AG09319 (cell line): Measurements from ENCODE around the gene NFATC1.
"Not testable (repeated sequence)": the region's sequence is repeated elsewhere in the genome, so short reads cannot be mapped to it uniquely, and the experiment has no call there.

Experiments
- DNase-seq: peaks from one replicate; pipeline ENCODE4 v3.0.0-alpha.2; 2010; ENCODE audit warnings: low read depth; ENCODE audit errors: extremely low read depth
- CTCF ChIP-seq: IDR thresholded peaks from 2 replicates; pipeline ENCODE4 v1.5.1; 2011; ENCODE audit warnings: low read depth, mild to moderate bottlenecking, inconsistent platforms, low read length, moderate library complexity

NFATC1 gene

GRCh38 chr18:79368681-79369080, 27.0 kb upstream of the NFATC1 start:
- TF ChIP-seq CTCF = no peak
- DNase-seq = no peak

DNA sequence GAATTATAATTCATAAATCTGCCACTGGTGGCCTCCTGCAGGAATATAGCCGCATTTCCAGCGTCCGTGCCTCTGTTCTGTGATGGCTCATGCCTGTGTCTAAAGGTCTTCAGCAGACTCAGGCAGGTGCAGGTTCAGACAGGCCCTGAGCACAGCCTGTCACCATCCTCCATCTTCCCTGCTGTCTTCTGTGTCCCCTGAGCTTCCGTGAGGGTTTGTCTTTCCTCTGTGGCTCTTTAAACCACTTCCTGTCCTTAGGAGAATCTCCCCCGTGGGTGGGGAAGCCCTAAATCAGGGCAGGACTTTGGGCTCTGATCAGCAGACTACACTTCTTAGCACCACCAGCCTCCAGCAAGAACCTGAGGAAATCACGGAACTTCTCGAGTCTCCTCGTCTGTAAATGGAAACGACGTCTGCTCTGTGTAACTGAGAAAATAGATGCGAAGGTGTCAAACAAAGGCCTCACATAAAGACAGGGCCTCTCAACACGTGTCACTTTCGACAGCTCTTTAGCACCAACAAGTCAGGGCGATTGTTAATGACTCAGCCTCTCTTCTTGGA, 24.1 kb upstream of the NFATC1 start:
- no peak for DNase-seq
- TF ChIP-seq CTCF = no peak

DNA sequence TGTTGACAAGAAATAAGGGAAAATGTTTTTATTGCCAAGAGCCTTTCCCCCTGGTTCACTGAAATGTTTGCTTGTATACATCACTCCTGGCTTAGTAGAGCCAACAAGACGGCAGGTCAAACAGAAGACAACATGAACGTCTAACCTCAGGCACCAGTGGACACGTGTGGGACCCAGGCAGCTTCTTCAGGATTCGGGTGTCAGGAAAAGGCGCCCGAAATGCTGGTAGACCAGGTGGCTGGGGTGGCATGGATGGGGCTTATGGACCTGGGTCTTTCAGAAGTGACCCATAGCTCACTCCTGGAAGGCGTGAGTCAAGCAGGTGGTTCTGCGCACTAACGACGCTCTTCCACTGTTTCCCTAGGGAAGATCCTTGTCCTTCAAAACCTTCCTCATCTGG, 23.3 kb upstream of the NFATC1 start:
- TF ChIP-seq CTCF = no peak
- DNase-seq = no peak

DNA sequence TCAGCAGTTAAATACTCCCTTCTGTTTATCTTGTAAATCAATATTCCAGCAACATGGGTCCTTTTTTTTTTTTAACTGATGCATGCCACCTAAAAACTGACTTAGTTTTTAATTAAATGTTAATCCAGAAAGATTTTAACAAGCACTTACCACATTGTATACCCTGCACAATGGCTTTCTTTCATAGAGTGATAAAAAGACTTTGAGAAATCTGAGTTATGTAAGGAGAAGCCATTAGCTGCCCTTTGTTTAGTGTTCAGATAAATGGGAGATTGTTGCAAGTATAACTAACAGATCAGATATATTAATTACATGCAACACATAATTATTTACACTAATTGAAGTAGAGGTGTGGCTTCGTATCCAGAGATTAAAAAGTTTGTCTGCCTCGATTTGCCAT, 22.7 kb upstream of the NFATC1 start:
- no peak for TF ChIP-seq CTCF
- DNase-seq = no peak

DNA sequence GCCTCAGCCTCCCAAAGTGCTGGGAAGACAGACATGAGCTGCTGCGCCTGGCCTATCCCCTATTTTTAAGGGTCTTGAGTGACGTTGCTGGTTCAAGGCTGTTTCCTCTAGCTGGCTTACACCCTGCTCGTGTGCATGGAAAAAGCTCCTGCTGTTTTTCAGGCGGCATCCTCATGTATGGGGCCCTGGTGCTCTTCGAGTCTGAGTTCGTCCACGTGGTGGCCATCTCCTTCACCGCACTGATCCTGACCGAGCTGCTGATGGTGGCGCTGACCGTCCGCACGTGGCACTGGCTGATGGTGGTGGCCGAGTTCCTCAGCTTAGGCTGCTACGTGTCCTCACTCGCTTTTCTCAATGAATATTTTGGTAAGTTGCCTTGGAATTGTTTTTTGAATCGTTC, 22.0 kb upstream of the NFATC1 start:
- TF ChIP-seq CTCF = no peak
- no peak for DNase-seq

DNA sequence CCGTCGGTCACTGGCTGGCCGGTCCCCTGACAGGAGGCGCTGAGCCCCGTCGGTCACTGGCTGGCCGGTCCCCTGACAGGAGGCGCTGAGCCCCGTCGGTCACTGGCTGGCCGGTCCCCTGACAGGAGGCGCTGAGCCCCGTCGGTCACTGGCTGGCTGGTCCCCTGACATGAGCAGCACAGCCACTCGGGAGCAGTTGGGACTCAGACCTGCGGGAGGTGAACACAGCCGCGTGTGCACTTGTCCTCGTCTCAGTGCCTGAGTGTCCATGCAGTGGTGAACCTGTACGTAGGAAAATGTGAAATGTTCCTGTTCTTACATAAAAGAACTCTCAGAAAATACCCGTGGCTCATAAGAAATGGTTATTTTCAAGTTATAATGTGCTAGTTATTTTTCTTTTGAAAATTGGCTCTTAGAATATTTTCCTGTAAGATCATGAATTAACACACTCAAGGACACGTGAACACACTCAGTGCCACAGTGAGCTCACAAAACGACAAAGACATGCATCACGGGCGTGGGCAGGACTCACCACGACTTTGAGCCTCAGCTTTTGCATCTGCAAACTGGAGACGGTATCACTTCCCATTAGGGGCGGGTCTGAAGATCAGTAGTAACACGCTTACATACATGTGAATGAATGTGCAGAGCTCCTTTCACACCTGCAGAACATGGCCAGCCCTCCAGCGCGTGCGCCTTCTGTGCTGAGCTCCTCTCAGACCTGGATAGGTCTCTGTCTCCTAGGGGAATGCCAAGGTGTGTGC, 21.1 kb upstream of the NFATC1 start:
- no peak for DNase-seq
- no peak for TF ChIP-seq CTCF

DNA sequence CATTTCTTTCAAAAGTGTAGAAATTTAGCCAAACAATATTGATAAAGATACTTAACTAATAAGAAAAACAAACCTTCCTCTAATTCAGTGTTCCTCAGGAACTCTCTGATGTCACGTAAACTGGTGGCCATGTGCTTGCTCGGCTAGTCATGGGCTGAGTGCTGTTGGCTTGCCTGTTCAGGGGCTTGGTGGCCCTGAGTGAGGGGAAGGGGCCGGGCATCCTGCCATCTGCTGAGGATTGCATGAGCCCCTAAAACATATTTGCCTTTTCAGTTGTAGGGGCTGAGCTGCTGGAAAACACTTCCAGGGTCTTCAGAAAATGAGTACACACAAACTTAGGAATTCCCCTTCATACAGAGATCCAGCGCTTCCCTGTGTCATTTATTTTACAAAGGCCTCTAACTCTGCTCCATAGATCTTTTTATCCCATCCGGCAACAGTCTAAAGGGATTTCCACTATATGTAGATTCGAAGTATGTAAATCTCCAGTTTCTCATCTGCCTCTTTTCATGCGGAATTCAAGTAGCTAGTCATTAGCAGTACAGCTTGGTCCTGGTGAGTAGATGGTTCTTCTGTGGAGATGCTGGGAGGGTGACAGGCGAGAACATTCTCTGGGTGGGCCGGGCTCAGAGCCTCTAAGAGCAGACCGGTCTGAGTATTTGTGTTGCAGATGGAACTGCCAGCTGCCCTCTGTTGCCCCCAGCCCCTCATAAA, 20.1 kb upstream of the NFATC1 start:
- no peak for DNase-seq
- no peak for TF ChIP-seq CTCF

GRCh38 chr18:79376661-79377060, 19.1 kb upstream of the NFATC1 start:
- not testable (repeated sequence) for DNase-seq
